BE2C (cell line): Measurements from ENCODE around the gene MLXIP.

Experiments used
- DNase-seq: peaks from one replicate; pipeline ENCODE4 v3.0.0-alpha.2; 2020
- H3K27me3 ChIP-seq: fragments of 250-450 bp; sonication (Bioruptor Pico); 2 replicates; pipeline ENCODE4 v1.5.1; 2020; ENCODE audit warnings: mild to moderate bottlenecking
- H3K36me3 ChIP-seq: fragments of 250-450 bp; sonication (Bioruptor Pico); 2 replicates; pipeline ENCODE4 v1.5.1; 2020; ENCODE audit warnings: mild to moderate bottlenecking
- H3K4me1 ChIP-seq: fragments of 250-450 bp; sonication (Bioruptor Pico); 2 replicates; pipeline ENCODE4 v1.5.1; 2020
- H3K4me3 ChIP-seq: 2 replicates; pipeline ENCODE4 v1.5.1; 2011; ENCODE audit warnings: low read depth, low read length
- H3K9me3 ChIP-seq: fragments of 250-450 bp; sonication (Bioruptor Pico); 2 replicates; pipeline ENCODE4 v1.5.1; 2020
- TF ChIP-seq, protein P1 (sequence below): IDR thresholded peaks from 2 replicates; pipeline ENCODE4 v1.5.1; 2012; ENCODE audit warnings: mild to moderate bottlenecking, low read depth, low read length

Gene MLXIP

DNA sequence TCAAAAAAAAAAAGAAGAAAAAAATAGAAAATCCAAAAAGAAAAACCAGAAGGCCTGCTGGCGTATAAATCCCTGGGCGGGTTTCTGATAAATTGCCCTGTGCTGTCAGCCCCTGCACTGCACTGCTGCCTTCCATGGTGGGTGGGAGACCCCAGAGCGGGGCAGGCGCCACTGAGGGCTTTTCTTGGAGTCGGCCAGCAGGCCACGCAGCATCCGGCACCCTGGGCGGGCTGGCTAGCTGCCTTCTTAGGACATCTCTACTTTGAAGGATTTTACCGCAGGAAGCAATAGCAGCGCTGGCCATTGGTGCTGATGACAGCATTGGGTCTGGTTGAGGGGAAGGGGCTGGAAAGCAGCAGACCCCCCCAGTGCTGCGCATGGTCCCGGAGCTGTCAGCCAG, 66.3 kb downstream of the MLXIP start:
- TF ChIP-seq, protein P1, sequence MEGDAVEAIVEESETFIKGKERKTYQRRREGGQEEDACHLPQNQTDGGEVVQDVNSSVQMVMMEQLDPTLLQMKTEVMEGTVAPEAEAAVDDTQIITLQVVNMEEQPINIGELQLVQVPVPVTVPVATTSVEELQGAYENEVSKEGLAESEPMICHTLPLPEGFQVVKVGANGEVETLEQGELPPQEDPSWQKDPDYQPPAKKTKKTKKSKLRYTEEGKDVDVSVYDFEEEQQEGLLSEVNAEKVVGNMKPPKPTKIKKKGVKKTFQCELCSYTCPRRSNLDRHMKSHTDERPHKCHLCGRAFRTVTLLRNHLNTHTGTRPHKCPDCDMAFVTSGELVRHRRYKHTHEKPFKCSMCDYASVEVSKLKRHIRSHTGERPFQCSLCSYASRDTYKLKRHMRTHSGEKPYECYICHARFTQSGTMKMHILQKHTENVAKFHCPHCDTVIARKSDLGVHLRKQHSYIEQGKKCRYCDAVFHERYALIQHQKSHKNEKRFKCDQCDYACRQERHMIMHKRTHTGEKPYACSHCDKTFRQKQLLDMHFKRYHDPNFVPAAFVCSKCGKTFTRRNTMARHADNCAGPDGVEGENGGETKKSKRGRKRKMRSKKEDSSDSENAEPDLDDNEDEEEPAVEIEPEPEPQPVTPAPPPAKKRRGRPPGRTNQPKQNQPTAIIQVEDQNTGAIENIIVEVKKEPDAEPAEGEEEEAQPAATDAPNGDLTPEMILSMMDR = no peak
- H3K9me3 ChIP-seq = peaks cover 6% of the 10 kb centered on the region; the same call in 1 of the 2 replicates
- peaks cover 36% of the 10 kb centered on the region for H3K36me3 ChIP-seq
- no peak for DNase-seq
- H3K4me1 ChIP-seq = peaks cover 1% of the 10 kb centered on the region
- no peak overlapping the region for H3K4me3 ChIP-seq
- H3K27me3 ChIP-seq = no peaks in the 10 kb centered on the region

DNA sequence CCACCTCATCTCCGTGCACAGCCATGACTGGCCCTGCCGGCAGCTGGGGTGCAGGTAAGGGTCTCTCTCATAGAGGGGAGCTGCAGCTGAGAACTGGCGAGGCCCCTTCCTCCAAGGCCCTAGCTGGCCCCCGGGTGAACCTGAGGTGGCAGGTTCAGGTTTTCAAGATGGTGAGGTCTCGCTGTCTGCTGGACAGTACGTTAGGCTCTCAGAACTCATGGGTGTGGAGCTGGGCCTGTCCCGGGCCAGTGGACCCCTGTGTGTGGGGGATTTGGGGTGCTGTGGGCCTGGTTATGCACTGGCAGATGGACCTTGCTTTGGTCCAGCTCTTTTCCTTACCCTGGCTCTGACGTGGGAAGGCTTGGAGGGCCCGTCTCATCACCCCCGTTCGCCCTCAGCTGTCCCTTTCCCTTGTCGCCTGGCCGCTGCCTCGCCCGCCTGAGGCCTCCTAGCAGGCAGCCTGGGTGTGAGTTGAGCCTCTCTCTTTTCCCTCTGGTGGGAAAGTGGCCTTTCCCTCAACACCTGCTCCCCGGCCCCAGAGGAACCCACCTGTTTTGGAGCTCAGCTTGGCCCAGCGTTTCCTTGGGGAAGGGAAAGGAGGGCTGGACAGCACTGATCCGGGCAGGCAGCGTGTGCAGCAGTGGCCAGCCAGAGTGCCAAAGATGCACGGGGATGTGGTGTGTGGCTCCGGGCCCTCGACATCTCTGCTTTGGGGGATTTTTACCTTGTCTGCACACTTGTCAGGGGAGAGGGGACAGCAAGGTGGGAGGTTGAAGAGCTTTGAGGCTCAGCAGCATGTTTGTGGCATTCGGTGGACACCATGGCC, 67.2 kb downstream of the MLXIP start:
- no peak for DNase-seq
- TF ChIP-seq, protein P1 = no peak
- H3K9me3 ChIP-seq = peaks cover 6% of the 10 kb centered on the region; the same call in 1 of the 2 replicates

DNA sequence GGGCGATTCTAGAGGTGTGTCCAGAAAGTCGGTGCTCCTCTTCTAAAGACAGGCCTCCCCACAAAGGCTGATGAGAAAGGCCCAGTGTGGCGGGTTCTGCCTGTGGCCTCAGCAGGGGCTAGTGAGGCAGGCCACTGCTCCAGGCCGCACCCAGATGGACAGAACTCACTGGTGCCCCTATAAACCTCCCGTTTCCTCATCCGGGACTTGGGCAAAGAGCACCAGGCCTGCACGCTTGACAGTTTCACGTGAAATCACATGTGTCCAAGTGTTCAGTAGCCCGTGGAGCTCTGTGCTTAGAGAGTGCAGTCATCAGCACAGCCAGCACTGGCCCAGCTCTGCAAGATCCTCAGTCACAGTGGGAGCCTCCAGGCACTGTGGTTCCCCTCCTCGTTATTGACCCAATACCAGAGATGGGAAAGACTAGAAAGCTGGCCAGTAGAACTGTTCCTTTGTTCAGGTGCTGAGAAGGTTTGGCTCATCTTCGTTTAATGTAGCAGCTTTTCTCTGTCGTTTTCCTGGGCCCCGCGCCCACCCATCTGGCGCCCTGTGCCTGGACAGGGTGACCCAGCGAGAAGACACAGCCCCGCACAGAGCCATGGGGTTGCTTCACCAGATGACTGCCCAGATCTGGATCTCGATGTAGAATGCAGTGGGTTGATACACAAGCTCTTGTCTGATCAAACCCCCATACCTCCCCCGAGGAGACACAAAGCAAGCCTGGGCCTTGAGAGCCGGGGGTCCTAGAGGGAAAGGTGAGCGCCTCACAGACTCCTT, 69.1 kb downstream of the MLXIP start:
- H3K4me3 ChIP-seq = no peak overlapping the region
- TF ChIP-seq, protein P1 = no peak
- no peak for DNase-seq

More for the DNA sequence above, 67.2 kb downstream of the MLXIP start:
- Histone ChIP-seq H3K4me3 (no peak overlapping the region), H3K4me1 (peaks cover 8% of the 10 kb centered on the region), H3K36me3 (peaks cover 32% of the 10 kb centered on the region), H3K27me3 (no peaks in the 10 kb centered on the region)

DNA sequence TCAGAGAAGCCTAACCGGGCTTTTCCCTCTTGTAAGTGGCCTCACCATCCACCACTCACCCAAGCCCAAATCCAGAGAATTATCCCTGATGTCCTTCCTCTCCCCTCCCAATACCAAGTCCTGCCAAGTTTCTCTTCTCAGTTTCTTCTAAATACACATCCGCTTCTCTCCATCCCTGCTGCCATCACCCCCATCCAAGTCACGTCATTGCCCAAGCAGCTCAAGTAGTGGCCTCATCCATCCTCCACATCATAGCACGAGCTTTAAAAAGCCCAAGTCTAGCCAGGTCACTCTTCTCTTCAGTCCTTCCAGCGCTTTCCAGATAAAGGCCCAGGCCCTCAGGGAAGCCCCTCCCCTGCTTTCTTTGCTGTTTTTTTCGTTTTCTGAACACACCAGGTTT, 70.1 kb downstream of the MLXIP start:
- no peak for DNase-seq
- H3K4me3 ChIP-seq = no peak overlapping the region
- TF ChIP-seq, protein P1 = no peak
- H3K36me3 ChIP-seq = peaks cover 3% of the 10 kb centered on the region
- H3K9me3 ChIP-seq = no peaks in the 10 kb centered on the region
- peaks cover 8% of the 10 kb centered on the region for H3K4me1 ChIP-seq
- H3K27me3 ChIP-seq = no peaks in the 10 kb centered on the region

More for the DNA sequence above, 69.1 kb downstream of the MLXIP start:
- Histone ChIP-seq H3K27me3 (no peaks in the 10 kb centered on the region), H3K9me3 (peaks cover 1% of the 10 kb centered on the region; the same call in 1 of the 2 replicates), H3K36me3 (peaks cover 13% of the 10 kb centered on the region), H3K4me1 (peaks cover 8% of the 10 kb centered on the region)

DNA sequence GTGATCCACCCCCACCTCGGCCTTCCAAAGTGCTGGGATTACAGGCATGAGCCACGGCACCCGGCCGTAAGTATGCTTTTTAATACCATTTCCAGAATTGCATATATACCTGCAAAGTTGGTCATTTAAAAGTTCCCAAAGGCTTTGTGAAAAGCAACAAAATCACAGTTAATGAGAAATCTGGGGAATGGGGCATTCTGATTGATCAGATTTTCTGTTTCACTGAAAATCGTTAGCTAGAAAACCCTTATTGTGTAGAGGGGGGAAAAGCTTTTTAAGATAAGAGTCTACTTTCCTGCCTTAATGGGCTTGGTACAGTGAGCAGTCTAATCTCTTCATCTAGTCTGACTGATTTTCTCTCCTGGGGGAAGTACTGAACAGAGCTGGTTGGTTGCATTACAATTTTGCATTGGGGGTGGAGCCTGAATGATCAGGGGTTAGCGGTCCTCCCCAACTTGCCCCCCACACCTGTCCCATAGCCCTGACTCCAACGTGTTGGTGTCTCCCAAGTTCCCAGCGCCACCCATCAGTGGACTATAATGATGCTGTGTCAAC, 71.6 kb downstream of the MLXIP start:
- TF ChIP-seq, protein P1 = no peak
- Histone ChIP-seq H3K4me3 (no peak overlapping the region), H3K27me3 (no peaks in the 10 kb centered on the region), H3K9me3 (no peaks in the 10 kb centered on the region), H3K36me3 (no peaks in the 10 kb centered on the region), H3K4me1 (peaks cover 8% of the 10 kb centered on the region)
- DNase-seq = no peak
